K562 (cell line): Measurements from ENCODE around the gene RPL38. TPM values are rescaled to one million over a fixed set of nuclear protein-coding genes. Genes with fewer than 3 reads are reported as not detected.

Experiments
- ATAC-seq: fragments of 200-7000 bp; cut with Tn5 transposase; 3 replicates; pipeline ENCODE4 v1.9.1; 2020; ENCODE audit warnings: moderate library complexity
- BruUV-seq: library from RNA; stranded (reverse); fragments of 400-500 nt; replicated peaks from 2 replicates; lab custom pipeline; 2021; lab: Mats Ljungman, UMichigan
- CTCF ChIA-PET: fragments of 300-600 bp; formaldehyde crosslinking; extraction: SDS; loops from one replicate; lab custom pipeline; 2021; ENCODE audit warnings: low intra/inter-chr PET ratio; lab: Yijun Ruan, JAX
- POLR2A ChIA-PET: fragments of 300-600, 350-650 bp; sonication (Branson Sonifier 250); formaldehyde crosslinking; extraction: SDS; loops from one replicate; lab custom pipeline; 2021; ENCODE audit warnings: antibody characterized with exemption, inconsistent platforms; lab: Yijun Ruan, JAX
- DNase-seq, 4 experiments: peaks; one replicate each; pipeline versions ENCODE4 v3.0.0 to v3.0.0-alpha.2; 2011 to 2018; ENCODE audit warnings: low spot score in 3 of 4, mixed read lengths in 3 of 4; ENCODE audit errors: extremely low read depth in 1 of 4
- FAIRE-seq: peaks from 2 replicates; lab custom pipeline; 2011; peaks lifted over from hg19 to GRCh38; lab: Jason Lieb, UNC
- H2AFZ ChIP-seq: 2 replicates; pipeline ENCODE4 v1.6.0; 2011; ENCODE audit warnings: low read depth, low read length, control low read depth, inconsistent platforms
- H3K27ac ChIP-seq: fragments of 200-600 bp; 3 replicates; pipeline ENCODE4 v1.8.0; 2011; ENCODE audit warnings: low read depth, mild to moderate bottlenecking, control low read depth, inconsistent platforms, low read length, moderate library complexity, mixed read lengths; ENCODE audit errors: extremely low read depth
- H3K27me3 ChIP-seq, 2 experiments: fragments of 300-600 bp in 1 of 2; 2 replicates in 1 of 2; 3 replicates in 1 of 2; pipeline versions ENCODE4 v1.6.0 to v1.8.0; 2011; ENCODE audit warnings: inconsistent platforms in 2 of 2, low read length in 2 of 2, mild to moderate bottlenecking in 1 of 2, mixed read lengths in 1 of 2, moderate library complexity in 1 of 2; ENCODE audit not compliant: control insufficient read depth in 2 of 2, insufficient read depth in 2 of 2
- H3K36me3 ChIP-seq: fragments of 300-600 bp; 3 replicates; pipeline ENCODE4 v1.8.0; 2011; ENCODE audit warnings: mild to moderate bottlenecking, low read length, inconsistent platforms; ENCODE audit not compliant: control insufficient read depth, insufficient read depth
- H3K4me1 ChIP-seq, 2 experiments: fragments of 200-600 bp in 1 of 2; replicated peaks in 1 of 2; 2 replicates in 1 of 2; 3 replicates in 1 of 2; pipeline versions ENCODE4 v1.5.1 to v1.8.0; 2011; ENCODE audit warnings: inconsistent platforms in 2 of 2, low read length in 2 of 2, mild to moderate bottlenecking in 1 of 2, mixed read lengths in 1 of 2, moderate library complexity in 1 of 2; ENCODE audit not compliant: control insufficient read depth in 2 of 2, insufficient read depth in 2 of 2
- H3K4me2 ChIP-seq: 2 replicates; pipeline ENCODE4 v1.6.1; 2011; ENCODE audit warnings: low read length, control low read depth, inconsistent platforms, mixed read lengths; ENCODE audit not compliant: insufficient read depth
- H3K4me3 ChIP-seq: fragments of 200-600 bp; sonication (generic), shearing (Covaris generic); 2 replicates; pipeline ENCODE4 v1.5.1; 2016; ENCODE audit warnings: control low read depth, inconsistent platforms
- H3K79me2 ChIP-seq: fragments of 200-600 bp; 3 replicates; pipeline ENCODE4 v1.8.0; 2011; ENCODE audit warnings: low read length, inconsistent platforms; ENCODE audit not compliant: control insufficient read depth, insufficient read depth
- H3K9ac ChIP-seq, 2 experiments: 2 replicates each; pipeline versions ENCODE4 v1.6.0 to v1.6.1; 2011; ENCODE audit warnings: low read depth in 2 of 2, low read length in 2 of 2, control low read depth in 1 of 2, inconsistent platforms in 1 of 2, mild to moderate bottlenecking in 1 of 2, mixed read lengths in 1 of 2; ENCODE audit not compliant: insufficient read depth in 1 of 2
- H3K9me1 ChIP-seq: one replicate; pipeline ENCODE4 v1.6.0; 2011; ENCODE audit warnings: inconsistent platforms, mild to moderate bottlenecking, low read length, moderate library complexity; ENCODE audit not compliant: control insufficient read depth, insufficient read depth
- H3K9me3 ChIP-seq: replicated peaks from 2 replicates; pipeline ENCODE4 v1.5.1; 2011; ENCODE audit warnings: low read depth, low read length, inconsistent platforms; ENCODE audit not compliant: control insufficient read depth, insufficient read depth
- H4K20me1 ChIP-seq: replicated peaks from 2 replicates; pipeline ENCODE4 v1.6.1; 2011; ENCODE audit warnings: low read length, inconsistent platforms, mixed read lengths; ENCODE audit not compliant: control insufficient read depth, insufficient read depth
- CBFB ChIP-seq: sonication (generic); formaldehyde crosslinking; IDR thresholded peaks from 2 replicates; pipeline ENCODE4 v1.4.0; 2020; ENCODE audit warnings: mild to moderate bottlenecking, missing genetic modification reagents
- ETS1 ChIP-seq: conservative IDR thresholded peaks from 2 replicates; pipeline ENCODE4 v1.6.1; 2011; ENCODE audit warnings: low read depth, mild to moderate bottlenecking, low read length; ENCODE audit not compliant: control insufficient read depth
- HMBOX1 ChIP-seq: sonication (generic); IDR thresholded peaks from 2 replicates; pipeline ENCODE4 v1.6.1; 2016
- HOMEZ ChIP-seq: fragments of 250-450 bp; sonication (Bioruptor Pico); IDR thresholded peaks from 2 replicates; pipeline ENCODE4 v1.4.0; 2020; ENCODE audit warnings: mild to moderate bottlenecking, moderate library complexity
- SP2 ChIP-seq: IDR thresholded peaks from 2 replicates; pipeline ENCODE4 v1.6.1; 2011; ENCODE audit warnings: mild to moderate bottlenecking, low read depth, low read length, moderate library complexity; ENCODE audit not compliant: poor library complexity, severe bottlenecking; ENCODE audit errors: extremely low read depth
- ZFP36 ChIP-seq: fragments of 150-350 bp; IDR thresholded peaks from 2 replicates; pipeline ENCODE4 v1.6.1; 2018; ENCODE audit warnings: low read length, low read depth; ENCODE audit not compliant: partially characterized antibody
- ZNF431 ChIP-seq: sonication (generic); formaldehyde crosslinking; IDR thresholded peaks from 2 replicates; pipeline ENCODE4 v1.8.0; 2022; ENCODE audit warnings: mild to moderate bottlenecking, missing genetic modification reagents
- ZNF707 ChIP-seq: fragments of 250-450 bp; sonication (Bioruptor Pico); conservative IDR thresholded peaks from 2 replicates; pipeline ENCODE4 v1.8.0; 2022; ENCODE audit warnings: inconsistent platforms, mild to moderate bottlenecking, moderate library complexity
- WGBS: fragments of 100-300 bp; shearing (Covaris generic); methylation state at CpG from one replicate; pipeline ENCODE4 v1.1.6; 2016; ENCODE audit warnings: low coverage, mixed read lengths; ENCODE audit not compliant: insufficient coverage; ENCODE audit errors: missing lambda C conversion rate; 5-methylcytosine and 5-hydroxymethylcytosine counted together
- in situ Hi-C: fragments of 300-500 bp; cut with MboI; formaldehyde crosslinking; loops from 4 replicates; pipeline ENCODE4 v1.15.0; 2018; ENCODE audit warnings: inconsistent platforms, mixed read lengths
- intact Hi-C: fragments of 100-400 bp; cut with micrococcal nuclease; formaldehyde crosslinking; loops from 2 replicates; pipeline ENCODE4 v1.14.2; 2022
- polyA plus RNA-seq, 8 experiments: library from polyadenylated mRNA; depleted of rRNA in 4 of 8; stranded (reverse) in 5 of 8; unstranded in 3 of 8; fragments of >200 nt; fragmentation: Nextera tagmentation in 2 of 8; fragmentation: Illumina TruSeq in 1 of 8; extraction: Ambion mirVana in 2 of 8; extraction: Trizol in 1 of 8; gene quantifications; 2 replicates each; pipeline versions ENCODE4 v1.2.1 to v1.2.3, GENCODE V29; 2011 to 2014; ENCODE audit warnings: inconsistent platforms in 1 of 8, missing spikeins in 1 of 8
- total RNA-seq, 7 experiments: library from RNA; depleted of rRNA in 6 of 7; stranded (reverse); fragments of >200 nt in 6 of 7; fragmentation: Illumina TruSeq in 2 of 7; extraction: Trizol in 2 of 7; gene quantifications; 2 replicates each; pipeline versions ENCODE4 v1.2.1 to v1.2.3, GENCODE V29; 2011 to 2021; ENCODE audit warnings: low replicate concordance in 1 of 7

The RPL38 gene
- total and polyA plus RNA-seq, 9 of the 15 experiments (the other 6 are each of a cell fraction or from before 2014, with no cell fraction given), result 1,224 to 3,864 (median 1,939) TPM

GRCh38 chr17:74253036-74253435, 49.6 kb downstream of the RPL38 start (continued):
- TF ChIP-seq ETS1, result no peak
- TF ChIP-seq, all 486 proteins: peak for 0

- Histone ChIP-seq H3K27ac (no peak overlapping the region), H3K9ac (no peak overlapping the region), H4K20me1 (no peaks in the 10 kb centered on the region), H3K9me1 (no peaks in the 10 kb centered on the region), H3K27me3 (peaks cover 14 to 68% of the 10 kb centered on the region in 2 experiments; a peak in 4 of 5 replicates), H3K36me3 (no peaks in the 10 kb centered on the region), H3K9me3 (no peaks in the 10 kb centered on the region), H3K4me1 (peaks cover 0 to 8% of the 10 kb centered on the region in 2 experiments; a peak in 2 of 5 replicates), H3K4me3 (no peak overlapping the region), H3K4me2 (no peak overlapping the region), H3K79me2 (no peaks in the 10 kb centered on the region), H2AFZ (no peak overlapping the region)
- DNase-seq (no peak), FAIRE-seq (no peak), ATAC-seq (peak; percentile 58)
- POLR2A ChIA-PET, result interaction anchor here (1.3 kb wide), 1 partner anchor 25 kb away, joined by 3 read pairs; no protein-coding TSS in a partner anchor
- TF ChIP-seq SP2, result no peak
- TF ChIP-seq HOMEZ (CRISPR knock-in tag), result no peak
- no peak for TF ChIP-seq ZFP36
- no peak for TF ChIP-seq CBFB (CRISPR knock-in tag)
- no peak for TF ChIP-seq HMBOX1
- no peak for TF ChIP-seq ZNF431 (CRISPR knock-in tag)
- TF ChIP-seq ZNF707 (CRISPR knock-in tag), result no peak
- BruUV-seq, result no TSS peak
- in situ Hi-C loops (no loop called here), intact Hi-C loops (no loop called here)
- CTCF ChIA-PET, result no interaction called here
- 2% methylated on average over 10 of the region's 10 CpGs for WGBS
Observed at GRCh38 chr17:74257311-74257710, 53.8 kb downstream of the RPL38 start.
